GM19463 (cell line): ENCODE measurements around the gene MEIKIN.

Source experiments
- ATAC-seq: cut with Tn5 transposase; IDR thresholded peaks from one replicate; pipeline ENCODE4 v1.9.1; 2021; ENCODE audit warnings: mild to moderate bottlenecking, moderate library complexity; ENCODE audit not compliant: unreplicated experiment

Gene MEIKIN

DNA sequence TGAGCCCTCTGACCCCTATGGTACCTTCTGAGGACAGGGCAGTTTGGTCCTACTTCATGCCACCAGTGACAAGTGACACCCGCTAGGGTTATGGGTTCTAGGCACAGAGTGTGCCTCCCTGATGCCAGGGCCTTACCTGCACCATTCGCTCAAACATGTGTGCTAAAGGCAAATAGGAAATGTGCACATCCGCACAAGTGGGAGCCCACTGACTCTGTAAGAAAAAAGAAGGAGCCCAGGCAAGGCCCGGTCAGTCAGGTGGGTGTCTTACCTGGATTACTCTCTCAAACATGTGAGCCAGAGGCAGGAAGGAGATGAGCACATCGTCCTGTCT, 29.1 kb upstream of the MEIKIN start:
- ATAC-seq: no peak

DNA sequence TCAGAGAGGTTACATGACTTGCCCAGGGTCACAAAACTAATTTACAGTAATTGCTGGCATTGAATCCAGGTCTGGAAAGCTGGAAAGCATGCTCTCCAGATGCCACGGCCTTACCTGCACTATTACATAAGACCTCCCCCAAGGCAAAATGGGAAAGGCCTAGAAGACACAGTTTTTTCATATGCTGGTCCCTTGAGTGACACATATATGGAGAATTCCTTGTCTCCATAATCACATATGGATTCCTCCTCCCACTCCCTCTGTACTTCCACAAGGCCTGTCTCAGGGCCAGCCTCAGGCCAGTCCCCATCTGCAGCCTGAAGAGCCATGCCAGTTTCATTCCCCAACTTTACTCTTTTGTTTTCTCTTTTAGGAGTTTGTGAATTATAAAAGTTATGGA, 28.6 kb upstream of the MEIKIN start:
- no peak for ATAC-seq

DNA sequence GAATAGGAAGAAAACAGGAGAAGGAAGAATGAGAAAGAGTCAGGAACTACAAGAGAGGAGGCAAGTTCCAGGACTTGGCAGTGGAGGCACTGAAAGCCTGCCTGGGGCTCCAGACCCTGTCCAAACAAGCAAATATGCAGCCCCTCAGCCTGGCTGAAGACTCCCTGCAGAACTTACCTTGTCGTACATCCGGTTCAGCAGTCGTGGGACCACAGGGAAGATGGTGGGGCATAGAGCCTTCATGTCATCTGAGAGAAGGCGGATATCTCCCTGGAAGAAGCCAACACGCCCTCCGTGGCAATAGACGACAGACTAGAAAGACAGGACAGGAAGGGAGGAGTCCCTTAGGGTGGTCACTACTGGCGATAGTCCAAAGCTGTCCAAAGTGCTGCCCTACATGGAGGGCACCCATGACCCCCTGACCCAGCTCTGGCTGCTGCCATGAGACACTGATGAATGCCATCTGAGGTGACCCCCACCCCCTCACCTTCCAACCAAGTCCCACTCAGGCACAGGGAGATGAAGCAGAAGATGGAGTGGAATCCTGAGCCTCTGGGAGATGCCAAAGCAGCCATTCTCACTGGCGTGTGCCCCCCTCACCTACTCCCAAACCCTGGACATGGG, 27.7 kb upstream of the MEIKIN start:
- ATAC-seq: no peak

DNA sequence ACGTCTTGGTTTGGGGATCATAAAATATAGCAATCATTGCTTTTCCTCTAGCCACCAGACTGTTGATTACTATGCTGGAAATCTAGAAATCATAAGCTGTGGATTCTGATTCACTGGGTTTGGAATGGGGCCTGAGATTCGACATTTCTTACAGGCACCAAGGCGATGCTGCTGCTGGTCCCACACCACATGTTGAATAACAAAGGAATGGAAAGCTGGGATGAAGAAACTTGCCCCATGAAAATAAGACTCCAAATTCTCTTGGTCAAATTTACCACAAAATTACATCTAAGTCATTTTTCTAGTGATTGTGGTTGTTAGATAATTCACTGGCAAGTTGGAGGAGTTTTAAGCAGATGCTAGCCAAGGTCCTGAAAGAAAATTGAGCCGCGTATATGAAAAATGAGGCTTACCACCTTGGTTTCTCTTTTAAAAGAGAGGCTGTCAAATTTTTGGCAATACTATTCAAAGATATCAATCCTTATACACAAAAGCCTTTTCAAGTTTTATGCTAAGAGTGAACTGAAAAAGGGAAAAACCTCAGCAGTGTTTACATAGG, 23.0 kb upstream of the MEIKIN start:
- ATAC-seq: no peak

DNA sequence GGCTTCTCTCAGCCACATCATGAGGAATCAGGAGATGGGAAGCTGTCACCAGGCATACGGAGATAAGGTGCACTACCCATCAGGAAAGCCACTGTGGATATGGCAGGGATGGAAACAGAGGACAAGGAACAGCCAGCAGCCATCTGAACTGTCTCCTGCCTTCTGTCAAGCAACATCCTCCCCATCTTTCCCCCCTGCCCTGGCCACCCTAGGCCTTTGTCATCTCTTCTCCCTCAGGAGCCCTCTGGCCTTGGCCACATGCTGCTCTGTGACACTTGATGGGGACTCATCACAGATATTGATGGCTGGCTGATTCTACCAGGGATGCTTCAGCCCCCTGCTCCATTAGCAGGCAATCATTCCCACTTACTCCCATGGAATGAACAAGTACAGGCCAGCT, 21.1 kb upstream of the MEIKIN start:
- no peak for ATAC-seq

DNA sequence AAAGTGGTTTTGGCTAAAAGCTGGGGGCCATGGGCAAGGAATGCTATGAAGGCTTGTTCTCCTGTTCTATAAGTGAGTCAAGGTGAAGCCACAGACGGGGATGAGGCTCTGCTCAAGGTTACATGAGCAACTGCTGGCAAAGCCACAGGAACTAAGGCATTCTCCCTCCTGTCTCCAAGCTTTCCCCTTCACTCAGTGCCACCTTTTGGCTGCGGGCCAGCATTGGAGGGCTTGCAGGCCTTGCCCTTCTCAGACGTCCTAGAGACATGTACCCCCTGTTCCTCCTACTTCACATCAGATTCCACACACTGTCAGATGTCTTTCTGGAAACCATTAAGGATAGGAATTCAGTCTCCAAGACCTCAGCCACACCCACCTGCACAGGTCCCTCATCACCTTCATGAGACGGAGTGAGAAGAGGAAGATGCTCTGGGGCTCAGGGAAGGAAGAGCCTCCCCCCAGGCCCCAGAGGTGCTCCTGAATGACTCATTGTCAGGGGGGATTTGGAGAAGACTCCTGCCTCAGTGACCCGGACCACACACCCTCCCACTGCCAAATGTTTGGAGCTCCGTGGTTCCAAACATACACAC, 20.5 kb upstream of the MEIKIN start:
- ATAC-seq: no peak

DNA sequence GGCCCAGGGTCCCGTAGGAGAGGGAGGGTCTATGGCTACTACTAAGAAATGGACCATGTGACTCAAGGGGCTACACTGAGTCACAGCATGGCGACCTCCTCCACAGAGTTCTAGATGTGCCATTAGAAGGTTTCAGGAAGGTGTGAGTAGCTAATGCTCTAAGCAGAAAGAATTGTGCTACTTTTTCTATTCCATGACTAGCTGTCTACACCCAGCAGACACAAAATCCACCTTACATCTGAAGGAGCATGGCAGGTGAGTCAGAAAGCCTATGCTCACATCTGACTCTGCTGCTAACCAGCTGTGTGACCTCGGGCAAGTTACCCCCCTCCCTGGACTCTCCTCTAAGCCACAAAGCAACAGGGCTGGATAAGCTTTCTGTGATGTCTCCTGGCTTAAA, 14.4 kb upstream of the MEIKIN start:
- ATAC-seq: no peak

DNA sequence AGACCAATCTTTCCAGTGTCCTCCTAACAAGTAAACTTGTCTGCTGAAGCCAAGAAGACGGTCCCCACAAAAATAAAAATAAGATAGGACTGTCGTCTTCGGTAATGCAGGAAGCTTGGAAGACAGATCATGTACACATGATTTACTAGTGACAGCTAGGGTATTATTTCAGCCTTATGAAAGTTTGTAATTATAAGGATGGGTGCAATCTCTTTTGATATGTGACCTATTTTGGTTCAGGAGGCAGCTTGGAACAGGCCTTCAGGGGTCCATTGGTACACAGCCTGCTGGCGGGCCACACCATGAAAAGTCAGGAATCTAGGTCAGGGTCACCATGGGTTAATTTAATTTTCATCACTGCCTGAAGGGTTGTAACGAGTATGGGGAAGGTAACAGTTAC, 13.7 kb upstream of the MEIKIN start:
- no peak for ATAC-seq

DNA sequence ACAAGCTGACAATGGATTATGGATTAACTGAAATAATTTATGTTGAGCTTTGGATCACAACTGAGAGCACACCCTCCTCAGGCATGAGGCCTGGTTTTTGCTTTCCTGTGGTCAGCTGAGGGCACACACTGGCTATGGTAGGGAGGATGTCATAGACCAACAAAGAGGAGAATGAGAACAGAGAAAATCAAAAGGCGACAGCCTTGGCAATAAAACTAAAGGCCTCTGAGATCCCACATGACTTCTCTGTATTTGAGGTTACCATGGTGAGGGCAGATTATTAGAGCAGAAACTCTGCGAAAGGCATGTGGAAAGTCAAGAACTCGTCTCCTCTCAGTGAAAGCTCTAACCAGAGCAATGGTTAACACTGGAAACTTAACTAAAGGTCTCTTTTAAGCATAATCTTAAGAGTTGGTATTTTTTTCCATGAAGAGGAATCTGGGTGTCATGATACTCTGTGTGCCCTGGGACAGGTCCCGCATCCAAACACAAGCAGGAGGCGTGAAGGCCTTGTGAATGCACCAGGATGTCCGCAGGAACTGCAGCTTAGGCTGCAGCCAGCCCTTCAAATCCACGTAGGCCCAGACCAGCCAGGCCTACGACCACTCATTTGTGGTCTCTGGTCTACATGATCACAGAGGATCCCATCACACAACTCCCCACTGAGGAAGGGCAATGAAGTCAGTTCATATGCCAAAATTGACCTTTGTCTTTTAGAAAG, 12.4 kb upstream of the MEIKIN start:
- no peak for ATAC-seq

DNA sequence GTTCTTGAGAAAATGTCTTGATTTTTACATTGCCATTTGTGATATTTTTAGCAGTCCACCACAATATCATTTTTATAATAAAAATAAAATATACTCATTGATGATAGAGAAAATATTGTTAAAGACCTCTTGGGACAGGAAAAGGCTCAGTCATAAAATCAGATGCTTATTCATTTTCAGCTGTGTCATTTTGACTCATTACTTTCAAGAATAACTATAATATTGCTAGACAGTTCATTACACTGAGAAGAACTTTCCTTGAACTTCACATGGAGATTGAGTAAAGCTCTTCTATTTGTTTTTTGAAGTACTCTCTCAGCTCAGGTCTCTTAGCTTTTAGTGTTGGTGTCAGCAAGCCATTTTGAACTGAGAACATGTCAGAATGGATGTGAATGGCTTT, 8.5 kb upstream of the MEIKIN start:
- no peak for ATAC-seq

DNA sequence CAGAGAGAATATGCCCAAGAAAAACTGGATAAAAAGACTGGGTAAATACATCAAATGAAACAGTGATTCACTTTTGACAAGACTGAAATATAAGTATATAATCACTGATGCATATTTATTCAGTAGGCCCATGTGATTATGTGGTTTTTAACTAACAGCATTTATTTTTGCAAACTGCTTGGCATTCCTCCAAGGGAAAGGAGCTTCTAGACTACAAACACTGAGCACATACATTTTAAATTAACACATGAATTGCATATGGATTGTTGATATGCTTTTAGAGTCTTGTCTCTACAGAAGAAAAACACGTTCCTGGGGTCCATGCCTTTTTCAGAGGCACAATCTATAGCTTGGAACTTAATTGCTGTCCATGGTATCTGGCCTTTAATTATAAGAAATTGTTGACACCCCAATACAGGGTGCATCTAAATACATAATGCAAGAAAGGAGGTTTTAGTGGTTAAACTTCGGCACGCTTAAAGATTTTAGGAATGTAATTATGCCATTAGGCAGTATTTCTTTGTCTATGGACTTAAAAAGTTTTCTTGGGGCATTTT, 6.9 kb upstream of the MEIKIN start:
- ATAC-seq: no peak

DNA sequence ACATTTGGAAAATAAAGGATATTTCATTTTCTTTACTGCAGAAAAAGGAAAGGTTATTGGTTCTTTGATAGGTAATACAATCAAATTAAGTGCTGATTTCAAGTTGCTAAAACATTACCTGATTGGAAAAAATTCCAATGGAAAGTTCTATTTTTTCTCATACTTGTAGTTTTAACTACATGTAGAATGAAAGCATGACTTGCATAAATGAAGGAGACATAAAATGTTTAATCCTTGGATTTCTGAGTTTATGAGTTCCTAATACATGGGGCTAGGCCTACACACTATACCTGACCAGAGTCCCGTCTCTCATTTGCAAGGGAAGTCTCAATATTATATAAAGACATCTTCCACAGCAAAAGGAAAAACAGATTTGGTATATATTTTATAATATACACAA, 5.2 kb upstream of the MEIKIN start:
- ATAC-seq: no peak

DNA sequence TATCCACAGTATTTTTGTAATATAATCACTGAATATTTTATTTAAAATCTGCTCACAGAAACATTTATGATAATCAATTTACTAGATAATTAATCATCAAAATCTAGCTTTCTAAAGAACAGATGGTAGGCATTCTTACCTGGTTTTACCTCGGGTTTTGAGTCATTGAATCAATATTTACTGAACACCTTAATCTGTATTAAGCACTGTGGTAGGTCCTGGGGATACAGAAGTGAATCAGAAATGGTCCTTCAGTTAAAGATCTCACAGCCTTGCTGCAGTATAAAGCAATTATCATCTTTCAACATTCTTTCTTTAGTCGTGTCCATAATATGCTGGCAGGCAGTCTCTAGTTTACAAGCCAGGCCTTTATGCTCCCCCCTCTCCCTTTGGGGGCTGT, 2.0 kb upstream of the MEIKIN start:
- no peak for ATAC-seq

DNA sequence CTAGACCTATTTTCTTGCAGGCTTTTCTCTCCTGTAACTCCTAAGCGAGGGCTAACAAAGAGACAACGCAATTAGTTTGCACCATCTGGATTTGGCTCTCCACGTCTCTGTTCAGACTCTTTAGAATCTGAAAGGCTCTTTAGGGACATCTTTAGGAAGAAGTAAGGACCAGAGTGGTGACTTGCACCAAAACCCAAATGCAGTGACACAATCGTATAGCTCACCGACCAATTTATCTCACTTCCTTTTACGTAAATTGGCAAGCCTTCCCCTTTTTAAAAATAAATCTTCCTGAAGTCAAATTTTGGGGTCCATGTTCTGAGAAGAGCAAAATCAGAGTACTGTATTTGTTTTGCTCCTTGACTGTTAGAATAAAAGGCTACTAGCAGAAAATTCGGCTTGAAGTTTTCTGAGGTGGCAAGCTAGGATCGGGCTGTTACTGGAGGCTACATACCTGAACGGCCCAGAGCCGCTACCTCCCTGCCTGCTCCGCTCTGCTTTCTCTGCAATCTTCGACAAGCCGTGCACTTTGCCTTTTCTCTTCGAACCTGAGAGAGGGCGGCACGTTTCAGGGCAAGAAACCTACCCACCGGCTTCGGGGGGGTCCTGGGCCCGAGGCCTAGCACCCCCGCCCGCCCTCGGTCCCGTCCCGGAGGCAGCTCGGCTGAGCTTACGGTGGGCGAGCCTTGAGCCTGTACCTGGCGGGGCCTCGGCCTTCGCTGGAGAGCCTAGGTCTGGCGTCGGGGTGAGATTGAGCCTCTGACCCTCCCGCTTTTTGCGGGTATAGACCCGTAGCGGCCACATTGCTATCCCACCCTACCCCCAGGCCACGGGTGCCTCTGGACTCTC, 537 bp downstream of the MEIKIN start:
- ATAC-seq: no peak

DNA sequence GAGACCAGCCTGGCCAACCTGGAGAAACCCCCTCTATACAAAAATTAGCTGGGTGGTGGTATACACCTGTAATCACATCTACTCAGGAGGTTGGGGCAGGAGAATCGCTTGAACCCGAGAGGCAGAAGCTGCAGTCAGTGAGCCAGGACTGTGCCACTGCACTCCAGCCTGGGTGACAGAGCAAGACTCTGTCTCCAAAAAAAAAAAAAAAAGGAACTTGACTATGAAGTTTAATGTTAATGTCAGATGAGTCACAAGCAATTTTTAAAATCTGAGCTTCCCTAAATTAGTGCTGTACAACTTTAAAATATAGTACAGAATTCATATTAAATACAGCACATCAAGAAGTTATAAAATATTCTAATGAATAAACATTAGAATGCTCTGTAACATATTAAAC, 1.5 kb downstream of the MEIKIN start:
- ATAC-seq: no peak

DNA sequence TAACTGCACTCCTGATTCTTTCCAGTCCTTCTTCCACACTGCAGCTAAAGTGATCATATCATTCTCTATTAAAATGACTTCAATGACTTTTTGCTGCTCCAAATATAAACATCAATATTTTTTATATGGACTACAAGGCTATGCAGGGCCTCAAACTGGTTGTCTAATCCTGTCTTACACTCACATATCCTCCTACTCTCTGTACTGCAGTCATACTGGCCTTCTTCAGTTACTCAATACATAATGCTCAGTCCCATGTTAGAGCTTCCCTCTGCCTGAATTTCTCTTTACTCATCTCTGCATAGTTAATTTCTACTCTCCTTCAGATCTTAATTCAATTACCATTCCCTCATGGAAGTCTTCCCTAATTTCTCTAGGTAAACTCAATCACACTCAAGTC, 3.4 kb downstream of the MEIKIN start:
- no peak for ATAC-seq

DNA sequence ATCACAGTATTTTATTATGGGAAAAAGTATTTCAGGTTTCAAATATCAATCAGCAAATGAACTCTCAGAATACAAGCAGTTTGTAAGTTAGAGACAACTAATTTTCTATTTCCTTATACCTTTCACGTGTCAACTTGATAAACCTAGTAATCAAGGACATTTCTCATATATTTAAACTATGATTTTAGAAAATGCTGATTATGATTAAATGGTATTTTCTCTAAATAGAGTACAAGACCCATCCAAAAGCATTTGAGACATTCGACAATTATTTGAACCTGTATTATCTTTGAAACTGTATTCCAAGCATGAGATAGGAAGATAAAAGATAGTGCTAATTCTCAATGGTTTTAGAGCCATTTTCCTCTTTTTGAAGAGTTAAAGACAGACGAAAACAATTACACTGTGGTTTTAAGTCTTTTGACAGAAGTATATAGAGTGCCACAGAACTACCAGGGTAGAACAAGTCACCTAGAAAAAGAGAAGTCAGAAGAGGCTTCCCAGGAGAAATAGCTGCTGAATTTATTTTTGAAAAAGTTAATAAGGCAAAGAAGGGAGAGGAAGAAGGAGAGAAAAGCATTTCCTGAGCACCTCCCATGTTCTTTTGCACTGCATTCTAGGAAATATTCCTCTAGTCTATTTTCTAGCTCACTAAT, 5.6 kb downstream of the MEIKIN start:
- no peak for ATAC-seq

DNA sequence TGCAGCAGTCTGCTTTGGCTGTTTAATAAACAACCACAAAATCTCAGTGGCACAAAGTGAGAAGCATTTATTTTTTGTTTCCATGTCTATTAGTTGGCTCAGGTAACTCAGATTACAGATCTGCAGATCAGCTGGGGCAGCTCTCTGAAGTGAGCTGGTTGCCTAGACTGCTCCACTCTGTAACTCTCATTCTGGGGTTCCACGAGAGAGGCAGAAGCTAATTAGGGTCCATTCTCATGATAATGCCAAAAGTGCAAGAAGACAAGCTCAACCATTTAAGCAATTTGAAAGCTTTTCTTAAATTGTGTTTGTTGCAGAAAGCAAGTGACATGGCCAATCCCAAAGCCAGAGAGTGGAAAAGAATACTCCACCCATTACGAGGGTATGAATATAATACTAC, 13.2 kb downstream of the MEIKIN start:
- no peak for ATAC-seq

DNA sequence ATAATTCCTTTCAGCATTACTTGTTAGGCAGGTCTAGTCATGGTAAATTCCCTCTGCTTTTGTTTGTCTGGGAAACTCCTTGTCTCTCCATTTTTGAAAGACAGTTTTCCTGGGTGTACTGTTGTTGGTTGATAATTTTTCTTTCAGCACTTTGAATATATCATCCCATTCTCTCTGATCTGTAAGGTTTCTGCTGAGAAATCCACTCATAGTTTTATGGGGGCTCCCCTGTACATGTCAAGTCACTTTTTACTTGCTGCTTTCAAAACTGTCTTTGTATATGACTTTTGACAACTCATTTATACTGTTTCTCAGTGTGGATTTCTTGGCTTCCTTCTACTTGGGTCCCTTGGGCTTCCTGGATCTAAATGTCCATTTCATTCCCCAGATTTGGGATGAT, 16.5 kb downstream of the MEIKIN start:
- no peak for ATAC-seq

DNA sequence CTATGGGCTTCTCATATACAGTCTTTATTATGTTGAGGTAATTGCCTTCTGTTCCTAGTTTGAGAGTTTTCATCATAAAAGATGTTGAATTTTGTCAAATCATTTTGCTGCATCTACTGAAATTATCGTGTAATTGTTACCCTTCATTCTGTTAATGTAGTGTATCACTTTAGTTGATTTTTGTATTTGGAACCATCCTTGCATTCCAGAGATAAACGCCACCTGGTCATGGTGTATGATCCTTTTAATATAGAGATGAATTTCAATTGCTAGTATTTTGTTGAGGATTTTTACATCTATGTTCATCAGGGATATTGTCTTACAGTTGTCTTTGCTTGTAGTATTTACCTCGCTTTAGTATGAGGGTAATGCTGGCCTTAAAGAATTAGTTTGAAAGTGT, 19.3 kb downstream of the MEIKIN start:
- ATAC-seq: no peak

DNA sequence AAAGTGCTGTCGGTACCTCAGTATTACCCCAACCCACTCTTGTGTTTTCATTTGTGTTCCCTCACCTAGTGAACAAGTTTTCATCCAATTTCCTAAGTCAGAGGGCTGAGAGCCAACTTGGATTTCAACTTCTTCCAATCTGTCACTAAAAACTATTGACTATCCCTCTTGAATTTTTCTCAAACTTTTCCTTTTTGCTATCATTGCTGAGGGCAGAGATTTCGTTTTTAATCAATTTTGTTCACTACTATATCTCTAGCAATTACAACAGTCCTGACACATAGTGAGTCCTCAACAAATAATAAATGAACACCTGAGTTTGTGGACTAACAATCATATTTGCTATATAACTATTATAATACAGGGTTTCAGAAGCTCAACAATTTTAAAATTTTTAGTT, 29.0 kb downstream of the MEIKIN start:
- ATAC-seq: no peak
